ENCODE data around the gene CDRT4. TPM values are rescaled to one million over a fixed set of nuclear protein-coding genes. Genes with fewer than 3 reads are reported as not detected.

CDRT4 gene
- total and polyA plus RNA-seq, 2 experiments from 2014 or later = 6.5 to 13.0 TPM

DNA sequence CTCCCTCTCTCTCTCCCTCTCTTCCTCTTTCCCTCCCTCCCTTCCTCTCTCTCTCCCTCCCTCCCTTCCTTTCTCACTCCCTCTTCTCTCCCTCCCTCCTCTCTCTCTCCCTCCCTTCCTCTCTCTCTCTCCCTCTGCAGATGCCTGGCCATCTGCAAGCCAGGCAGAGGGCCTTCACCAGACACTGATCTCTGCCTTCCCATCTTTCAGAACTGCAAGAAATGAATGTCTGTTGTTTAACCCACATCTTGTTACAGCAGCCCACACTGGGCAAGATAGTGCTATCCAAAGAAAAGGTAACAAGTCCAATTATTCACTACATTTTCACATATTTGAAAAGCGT is 26.2 kb upstream of the CDRT4 start:
- H3F3A ChIP-seq (replicated peaks; ENCODE audit: low read depth) = peaks cover 7% of the 10 kb centered on the region; the same call in 1 of the 2 replicates
- H3K27ac Mint-ChIP-seq = no peak overlapping the region
- H3K4me1 Mint-ChIP-seq = peaks cover 32% of the 10 kb centered on the region
- no peaks in the 10 kb centered on the region for H3K79me2 ChIP-seq (replicated peaks; ENCODE audit: insufficient read depth)
- H3K9me3 Mint-ChIP-seq = peaks cover 6% of the 10 kb centered on the region; the same call in 1 of the 3 replicates
- TF ChIP-seq, protein P1, sequence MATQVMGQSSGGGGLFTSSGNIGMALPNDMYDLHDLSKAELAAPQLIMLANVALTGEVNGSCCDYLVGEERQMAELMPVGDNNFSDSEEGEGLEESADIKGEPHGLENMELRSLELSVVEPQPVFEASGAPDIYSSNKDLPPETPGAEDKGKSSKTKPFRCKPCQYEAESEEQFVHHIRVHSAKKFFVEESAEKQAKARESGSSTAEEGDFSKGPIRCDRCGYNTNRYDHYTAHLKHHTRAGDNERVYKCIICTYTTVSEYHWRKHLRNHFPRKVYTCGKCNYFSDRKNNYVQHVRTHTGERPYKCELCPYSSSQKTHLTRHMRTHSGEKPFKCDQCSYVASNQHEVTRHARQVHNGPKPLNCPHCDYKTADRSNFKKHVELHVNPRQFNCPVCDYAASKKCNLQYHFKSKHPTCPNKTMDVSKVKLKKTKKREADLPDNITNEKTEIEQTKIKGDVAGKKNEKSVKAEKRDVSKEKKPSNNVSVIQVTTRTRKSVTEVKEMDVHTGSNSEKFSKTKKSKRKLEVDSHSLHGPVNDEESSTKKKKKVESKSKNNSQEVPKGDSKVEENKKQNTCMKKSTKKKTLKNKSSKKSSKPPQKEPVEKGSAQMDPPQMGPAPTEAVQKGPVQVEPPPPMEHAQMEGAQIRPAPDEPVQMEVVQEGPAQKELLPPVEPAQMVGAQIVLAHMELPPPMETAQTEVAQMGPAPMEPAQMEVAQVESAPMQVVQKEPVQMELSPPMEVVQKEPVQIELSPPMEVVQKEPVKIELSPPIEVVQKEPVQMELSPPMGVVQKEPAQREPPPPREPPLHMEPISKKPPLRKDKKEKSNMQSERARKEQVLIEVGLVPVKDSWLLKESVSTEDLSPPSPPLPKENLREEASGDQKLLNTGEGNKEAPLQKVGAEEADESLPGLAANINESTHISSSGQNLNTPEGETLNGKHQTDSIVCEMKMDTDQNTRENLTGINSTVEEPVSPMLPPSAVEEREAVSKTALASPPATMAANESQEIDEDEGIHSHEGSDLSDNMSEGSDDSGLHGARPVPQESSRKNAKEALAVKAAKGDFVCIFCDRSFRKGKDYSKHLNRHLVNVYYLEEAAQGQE (IDR thresholded peaks at IDR 0.05; ENCODE audit: unreplicated experiment) = no peak
- no peak for TF ChIP-seq EZH2 (IDR thresholded peaks at IDR 0.05; ENCODE audit: low read depth, unreplicated experiment)
- TF ChIP-seq ZNF114 (CRISPR knock-in tag; IDR thresholded peaks at IDR 0.05) = no peak
- no peak for TF ChIP-seq ZNF331 (CRISPR knock-in tag; IDR thresholded peaks at IDR 0.05; ENCODE audit: low read depth)
- TF ChIP-seq, protein P2, sequence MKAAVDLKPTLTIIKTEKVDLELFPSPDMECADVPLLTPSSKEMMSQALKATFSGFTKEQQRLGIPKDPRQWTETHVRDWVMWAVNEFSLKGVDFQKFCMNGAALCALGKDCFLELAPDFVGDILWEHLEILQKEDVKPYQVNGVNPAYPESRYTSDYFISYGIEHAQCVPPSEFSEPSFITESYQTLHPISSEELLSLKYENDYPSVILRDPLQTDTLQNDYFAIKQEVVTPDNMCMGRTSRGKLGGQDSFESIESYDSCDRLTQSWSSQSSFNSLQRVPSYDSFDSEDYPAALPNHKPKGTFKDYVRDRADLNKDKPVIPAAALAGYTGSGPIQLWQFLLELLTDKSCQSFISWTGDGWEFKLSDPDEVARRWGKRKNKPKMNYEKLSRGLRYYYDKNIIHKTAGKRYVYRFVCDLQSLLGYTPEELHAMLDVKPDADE (IDR thresholded peaks at IDR 0.05) = no peak
- no peak for TF ChIP-seq POLR2AphosphoS5 (IDR thresholded peaks at IDR 0.05; ENCODE audit: low read depth)
- TF ChIP-seq NANOG (IDR thresholded peaks at IDR 0.05; ENCODE audit: borderline replicate concordance) = no peak
- ATAC-seq (no peak), DNase-seq (ENCODE audit: low spot score) (no peak)
- no peak overlapping the region for H3K27ac ChIP-seq (ENCODE audit: low read depth)
- peaks cover 16% of the 10 kb centered on the region for H3K27me3 Mint-ChIP-seq (ENCODE audit: insufficient read depth, low read depth, poor library complexity)
- H3K4me3 ChIP-seq = no peak overlapping the region
- H3K4me1 ChIP-seq (ENCODE audit: insufficient read depth) = peaks cover 25% of the 10 kb centered on the region
- no peaks in the 10 kb centered on the region for H3K36me3 ChIP-seq (ENCODE audit: insufficient read depth)
- H3K27me3 ChIP-seq (ENCODE audit: insufficient read depth) = no peaks in the 10 kb centered on the region
- H4K20me1 ChIP-seq (replicated peaks; ENCODE audit: insufficient read depth) = no peaks in the 10 kb centered on the region
- no peaks in the 10 kb centered on the region for H3K9me2 ChIP-seq (ENCODE audit: insufficient read depth)
- H2AFZ ChIP-seq = no peak overlapping the region
- H3K4me3 Mint-ChIP-seq = no peak overlapping the region
- no peak overlapping the region for H3K4me2 ChIP-seq
- H3K36me3 Mint-ChIP-seq (ENCODE audit: low read depth) = peaks cover 59% of the 10 kb centered on the region

DNA sequence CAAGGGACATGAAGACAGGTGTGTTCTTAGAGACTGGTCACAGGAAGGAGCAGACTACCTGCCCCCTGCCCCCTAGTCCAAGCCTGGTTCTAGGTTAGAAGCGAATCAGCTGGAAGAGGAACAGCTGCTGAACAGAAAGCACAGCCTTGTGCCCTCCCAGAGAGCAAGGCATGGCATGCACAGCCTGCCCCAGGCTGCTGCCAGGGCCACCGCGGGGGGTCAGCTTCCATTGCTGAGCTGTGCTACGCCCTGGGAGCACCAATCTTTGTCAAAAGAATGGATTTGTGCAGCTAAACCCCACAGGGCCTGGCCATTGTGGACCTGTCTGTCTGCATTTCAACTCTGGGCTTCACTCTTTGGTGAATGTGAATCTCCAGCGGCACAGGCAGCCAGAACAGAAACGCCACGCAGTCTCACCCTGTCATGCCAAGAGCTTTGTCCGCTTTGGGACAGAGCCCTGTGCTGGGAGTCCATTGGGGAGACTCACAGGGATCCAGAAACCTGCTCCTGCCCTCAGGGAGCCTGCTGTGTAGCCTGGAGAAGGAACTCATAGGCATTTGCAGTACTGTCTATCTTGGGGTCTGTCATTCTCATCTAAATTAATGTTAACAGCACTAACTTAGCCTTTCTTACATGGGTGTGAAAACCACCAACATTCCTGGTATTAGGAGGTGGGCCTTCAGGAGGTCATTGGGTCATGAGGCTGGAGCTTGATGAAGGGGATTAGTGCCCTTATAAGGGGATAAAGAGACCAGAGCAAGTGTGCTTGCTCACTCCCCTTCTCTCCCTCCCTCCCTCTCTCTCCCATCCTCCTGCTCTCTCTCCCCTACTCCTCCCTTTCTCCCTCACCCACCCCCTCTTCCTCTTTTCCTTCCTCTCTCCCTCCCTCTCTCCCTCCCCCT is 25.6 kb upstream of the CDRT4 start:
- H3K79me2 ChIP-seq (replicated peaks; ENCODE audit: insufficient read depth) = no peaks in the 10 kb centered on the region
- peaks cover 7% of the 10 kb centered on the region; the same call in 1 of the 2 replicates for H3F3A ChIP-seq (replicated peaks; ENCODE audit: low read depth)
- DNase-seq (ENCODE audit: low spot score) (peak; percentile 31), ATAC-seq (no peak; the same call in 2 of the 3 replicates)
- peaks cover 25% of the 10 kb centered on the region for H3K4me1 ChIP-seq (ENCODE audit: insufficient read depth)
- H3K36me3 Mint-ChIP-seq (ENCODE audit: low read depth) = peaks cover 61% of the 10 kb centered on the region
- H2AFZ ChIP-seq = no peak overlapping the region
- H3K4me3 Mint-ChIP-seq = no peak overlapping the region
- H3K4me2 ChIP-seq = 0 out of 2 replicates have a peak overlapping the region, but pooled peaks have one; percentile 30
- no peaks in the 10 kb centered on the region for H3K9me2 ChIP-seq (ENCODE audit: insufficient read depth)
- H4K20me1 ChIP-seq (replicated peaks; ENCODE audit: insufficient read depth) = no peaks in the 10 kb centered on the region
- peaks cover under 1% of the 10 kb centered on the region; the same call in 1 of the 2 replicates for H3K36me3 ChIP-seq (ENCODE audit: insufficient read depth)
- H3K27ac ChIP-seq (ENCODE audit: low read depth) = peak overlapping the region; percentile 74; the same call in 1 of the 2 replicates
- no peak overlapping the region for H3K27ac Mint-ChIP-seq
- H3K27me3 Mint-ChIP-seq (ENCODE audit: insufficient read depth, low read depth, poor library complexity) = peaks cover 20% of the 10 kb centered on the region
- peaks cover 32% of the 10 kb centered on the region for H3K4me1 Mint-ChIP-seq
- H3K9me3 Mint-ChIP-seq = peaks cover 6% of the 10 kb centered on the region; the same call in 1 of the 3 replicates
- no peak overlapping the region for H3K4me3 ChIP-seq
- H3K27me3 ChIP-seq (ENCODE audit: insufficient read depth) = no peaks in the 10 kb centered on the region
- TF ChIP-seq STAT1 (IDR thresholded peaks at IDR 0.05; ENCODE audit: unreplicated experiment) (no peak), CREB1 (CRISPR knock-in tag; IDR thresholded peaks at IDR 0.05; ENCODE audit: low read depth) (no peak), EZH2 (IDR thresholded peaks at IDR 0.05; ENCODE audit: low read depth, unreplicated experiment) (no peak), ZNF114 (CRISPR knock-in tag; IDR thresholded peaks at IDR 0.05) (no peak)

Measured in GM23338 (cell line).